Measurements from ENCODE around the gene NGDN.

Gene NGDN

DNA sequence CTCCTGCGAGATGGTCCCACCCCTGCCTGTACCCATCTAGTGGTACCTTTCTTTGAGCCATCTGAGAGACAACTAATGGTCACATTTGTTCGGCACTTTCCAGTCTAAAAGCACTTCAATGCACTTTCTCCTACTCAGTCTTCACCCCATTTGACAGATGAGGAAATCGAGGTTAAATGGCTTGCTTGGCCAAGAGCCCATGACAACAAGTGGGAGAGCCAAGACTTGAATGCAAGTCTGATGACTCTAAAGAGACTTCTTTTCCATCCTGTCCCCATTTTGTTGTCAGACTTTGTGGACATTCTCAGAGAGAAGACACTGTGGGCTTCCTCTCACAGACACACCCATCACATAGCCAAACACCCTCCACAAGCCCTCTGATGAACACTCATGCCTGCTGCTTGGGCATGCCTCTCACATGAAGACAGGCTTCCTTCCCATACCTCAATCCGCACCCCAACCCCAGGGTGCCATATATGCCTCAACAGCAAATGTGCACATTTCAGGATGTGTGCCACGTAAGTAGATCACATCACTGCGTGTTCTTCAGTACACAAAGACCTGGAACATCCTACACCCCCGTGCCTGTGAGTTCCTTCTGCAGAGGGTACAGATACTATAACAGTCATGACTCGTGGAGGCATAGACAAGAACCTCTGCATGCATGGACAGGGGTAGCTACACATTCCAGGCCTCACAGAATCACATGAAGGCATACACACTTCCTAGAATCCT is 34.8 kb upstream of the NGDN start:
- no peak for DNase-seq
- Histone ChIP-seq H3K27ac (ENCODE audit: low read length, poor library complexity, severe bottlenecking) (no peak overlapping the region), H2BK5ac (ENCODE audit: low read depth, low read length, poor library complexity, severe bottlenecking) (no peak overlapping the region), H2BK12ac (ENCODE audit: low read length in 2 of 2) (no peak overlapping the region), H3K79me1 (replicated peaks; ENCODE audit: low read length, poor library complexity, severe bottlenecking) (no peaks in the 10 kb centered on the region), H2AK5ac (ENCODE audit: low read length, severe bottlenecking) (no peak overlapping the region), H3K4me2 (ENCODE audit: low read length, poor library complexity, severe bottlenecking) (no peak overlapping the region), H2AFZ (ENCODE audit: low read depth, low read length) (no peak overlapping the region), H3K4ac (ENCODE audit: low read depth in 1 of 2, low read length in 2 of 2) (no peak overlapping the region), H2BK15ac (ENCODE audit: low read depth, poor library complexity, severe bottlenecking) (no peak overlapping the region), H3K36me3 (ENCODE audit: control insufficient read depth in 1 of 2, insufficient read depth in 2 of 2, low read depth in 1 of 2, low read length in 2 of 2) (no peaks in the 10 kb centered on the region), H2BK120ac (ENCODE audit: low read depth, low read length) (no peak overlapping the region), H3K9me3 (ENCODE audit: control insufficient read depth, low read length) (no peaks in the 10 kb centered on the region), H3K9ac (ENCODE audit: low read length) (no peak overlapping the region), H3K27me3 (ENCODE audit: control insufficient read depth in 1 of 2, insufficient read depth in 1 of 2, low read length in 2 of 2) (peaks cover 55 to 75% of the 10 kb centered on the region in 2 experiments), H3K23ac (ENCODE audit: low read length in 2 of 2) (no peak overlapping the region), H3K4me3 (ENCODE audit: insufficient read depth in 1 of 2, low read depth in 1 of 2, low read length in 2 of 2) (no peak overlapping the region), H4K8ac (ENCODE audit: low read length) (no peak overlapping the region), H3K14ac (ENCODE audit: low read length in 2 of 2) (no peak overlapping the region), H3K18ac (ENCODE audit: low read depth in 1 of 2, low read length in 2 of 2) (no peak overlapping the region), H4K91ac (ENCODE audit: low read length) (no peak overlapping the region), H3K4me1 (ENCODE audit: control insufficient read depth, insufficient read depth, low read depth, low read length) (peaks cover 4% of the 10 kb centered on the region)
- 78% methylated on average over 8 of the region's 8 CpGs for WGBS

DNA sequence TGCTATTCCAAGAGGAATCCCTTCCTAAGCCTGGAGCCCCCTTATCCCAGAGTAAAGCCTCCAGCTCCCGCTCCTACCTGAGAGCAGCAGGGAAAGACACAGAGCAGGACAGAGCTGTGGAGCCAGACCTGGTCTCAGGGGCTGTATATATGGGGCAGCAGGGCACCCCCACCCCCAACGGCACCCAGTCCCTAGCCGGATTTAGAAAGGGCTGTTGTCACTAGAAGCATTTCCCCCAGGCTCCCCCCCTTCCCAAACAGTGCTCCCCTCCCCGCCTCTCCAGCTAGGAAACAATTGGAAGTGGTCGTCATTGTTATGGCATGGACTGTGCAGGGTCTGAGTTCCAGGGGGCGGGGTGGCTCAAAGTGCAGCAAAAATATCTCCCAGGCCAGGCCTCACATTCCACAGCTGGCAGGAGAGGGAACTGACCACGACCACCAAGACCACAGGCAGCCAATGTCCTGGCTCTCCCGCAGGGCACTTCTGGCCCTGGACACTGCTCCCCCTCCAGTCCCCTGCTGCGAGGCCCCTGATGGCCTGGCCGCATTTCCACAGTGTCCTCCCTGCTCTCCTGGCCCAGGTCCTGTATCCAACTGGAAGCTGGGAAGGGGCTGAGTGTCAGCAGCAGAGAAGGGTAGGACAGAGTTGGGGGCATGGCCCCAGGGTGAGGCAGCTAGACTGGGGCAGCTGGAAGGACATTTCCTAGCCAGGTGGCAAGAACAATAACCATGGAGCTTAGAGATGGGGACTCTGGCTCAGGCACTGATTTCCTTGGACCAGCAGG is 33.8 kb upstream of the NGDN start, which contains the start of gene MYH7:
Gene MYH7, minus strand, starts transcription at position 118 of the 784 bp plus-strand sequence. CDS start 1,928 bp downstream, outside the sequence.
- H2AK5ac ChIP-seq (ENCODE audit: low read length, severe bottlenecking) = no peak within 1 kb of the TSS
- H3K4me3 ChIP-seq (ENCODE audit: insufficient read depth in 1 of 2, low read depth in 1 of 2, low read length in 2 of 2) = no peak within 1 kb of the TSS
- H2BK120ac ChIP-seq (ENCODE audit: low read depth, low read length) = no peak within 1 kb of the TSS
- no peaks in the 10 kb centered on the region for H3K9me3 ChIP-seq (ENCODE audit: control insufficient read depth, low read length)
- no peak within 1 kb of the TSS for H3K14ac ChIP-seq (ENCODE audit: low read length in 2 of 2)
- H2BK5ac ChIP-seq (ENCODE audit: low read depth, low read length, poor library complexity, severe bottlenecking) = no peak within 1 kb of the TSS
- 68% methylated on average over 9 of the region's 10 CpGs for WGBS
- no peak within 1 kb of the TSS for H3K4me2 ChIP-seq (ENCODE audit: low read length, poor library complexity, severe bottlenecking)
- H2BK15ac ChIP-seq (ENCODE audit: low read depth, poor library complexity, severe bottlenecking) = no peak within 1 kb of the TSS
- peaks cover 60 to 67% of the 10 kb centered on the region in 2 experiments for H3K27me3 ChIP-seq (ENCODE audit: control insufficient read depth in 1 of 2, insufficient read depth in 1 of 2, low read length in 2 of 2)
- H2BK12ac ChIP-seq (ENCODE audit: low read length in 2 of 2) = no peak within 1 kb of the TSS
- no peak within 1 kb of the TSS for H2AFZ ChIP-seq (ENCODE audit: low read depth, low read length)
- no peak within 1 kb of the TSS for H3K23ac ChIP-seq (ENCODE audit: low read length in 2 of 2)
- H3K4me1 ChIP-seq (ENCODE audit: control insufficient read depth, insufficient read depth, low read depth, low read length) = no peaks in the 10 kb centered on the region
- H3K79me1 ChIP-seq (replicated peaks; ENCODE audit: low read length, poor library complexity, severe bottlenecking) = no peaks in the 10 kb centered on the region
- no peak within 1 kb of the TSS for H3K27ac ChIP-seq (ENCODE audit: low read length, poor library complexity, severe bottlenecking)
- H3K4ac ChIP-seq (ENCODE audit: low read depth in 1 of 2, low read length in 2 of 2) = no peak within 1 kb of the TSS
- H3K18ac ChIP-seq (ENCODE audit: low read depth in 1 of 2, low read length in 2 of 2) = no peak within 1 kb of the TSS
- no peak for DNase-seq
- no peak within 1 kb of the TSS for H3K9ac ChIP-seq (ENCODE audit: low read length)
- H3K36me3 ChIP-seq (ENCODE audit: control insufficient read depth in 1 of 2, insufficient read depth in 2 of 2, low read depth in 1 of 2, low read length in 2 of 2) = no peaks in the 10 kb centered on the region
- no peak within 1 kb of the TSS for H4K8ac ChIP-seq (ENCODE audit: low read length)
- no peak within 1 kb of the TSS for H4K91ac ChIP-seq (ENCODE audit: low read length)

DNA sequence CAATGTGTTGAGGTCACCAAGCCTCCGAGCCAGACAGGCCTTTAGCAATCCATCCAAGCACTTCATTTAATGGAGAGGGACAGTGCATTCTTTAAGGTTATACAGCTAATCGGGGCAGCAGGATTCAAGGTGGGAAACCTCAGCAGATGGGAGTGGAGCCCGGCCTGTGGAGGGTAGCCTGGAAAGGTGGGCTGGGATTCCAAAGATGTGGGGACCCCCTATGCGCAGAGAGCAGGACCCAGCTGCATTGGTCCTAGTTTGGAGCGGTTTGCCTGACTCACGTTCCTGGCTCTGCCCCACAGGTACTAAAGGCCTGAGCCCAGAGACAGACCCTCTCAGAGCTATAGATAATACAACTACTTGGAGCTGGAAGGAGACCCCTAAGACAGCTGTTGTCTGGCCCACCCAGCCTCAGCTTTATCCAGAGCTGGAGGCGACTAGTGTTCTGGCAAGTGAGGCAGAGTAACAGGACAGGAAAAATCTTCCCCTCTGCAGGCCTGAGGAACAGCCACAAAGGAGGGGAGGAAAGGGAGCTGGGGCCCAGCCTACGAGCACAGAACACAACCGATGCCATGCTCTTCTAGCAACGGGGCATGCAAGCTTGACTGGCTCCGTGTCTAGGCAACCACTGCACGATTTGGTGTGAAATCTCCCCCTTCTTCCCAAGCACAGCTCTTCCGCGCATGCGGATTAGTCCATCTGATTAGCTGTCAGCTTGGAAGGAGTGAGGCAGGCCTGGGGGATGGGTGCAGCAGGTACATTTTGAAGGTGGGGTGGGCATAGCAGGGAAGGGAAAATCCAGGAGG is 33.0 kb upstream of the NGDN start:
- no peak overlapping the region for H3K23ac ChIP-seq (ENCODE audit: low read length in 2 of 2)
- no peak overlapping the region for H3K9ac ChIP-seq (ENCODE audit: low read length)
- H2BK120ac ChIP-seq (ENCODE audit: low read depth, low read length) = no peak overlapping the region
- H3K79me1 ChIP-seq (replicated peaks; ENCODE audit: low read length, poor library complexity, severe bottlenecking) = no peaks in the 10 kb centered on the region
- H3K4ac ChIP-seq (ENCODE audit: low read depth in 1 of 2, low read length in 2 of 2) = no peak overlapping the region
- H4K8ac ChIP-seq (ENCODE audit: low read length) = no peak overlapping the region
- no peak overlapping the region for H2AK5ac ChIP-seq (ENCODE audit: low read length, severe bottlenecking)
- H2AFZ ChIP-seq (ENCODE audit: low read depth, low read length) = no peak overlapping the region
- no peak overlapping the region for H3K4me3 ChIP-seq (ENCODE audit: insufficient read depth in 1 of 2, low read depth in 1 of 2, low read length in 2 of 2)
- no peak overlapping the region for H3K4me2 ChIP-seq (ENCODE audit: low read length, poor library complexity, severe bottlenecking)
- WGBS = 86% methylated on average over 13 of the region's 15 CpGs
- H3K27me3 ChIP-seq (ENCODE audit: control insufficient read depth in 1 of 2, insufficient read depth in 1 of 2, low read length in 2 of 2) = peaks cover 60 to 66% of the 10 kb centered on the region in 2 experiments
- H3K9me3 ChIP-seq (ENCODE audit: control insufficient read depth, low read length) = no peaks in the 10 kb centered on the region
- DNase-seq = no peak
- H2BK5ac ChIP-seq (ENCODE audit: low read depth, low read length, poor library complexity, severe bottlenecking) = no peak overlapping the region
- peak overlapping the region in 1 of 2 experiments; percentile 57 for H3K14ac ChIP-seq (ENCODE audit: low read length in 2 of 2)
- no peak overlapping the region for H2BK12ac ChIP-seq (ENCODE audit: low read length in 2 of 2)
- H2BK15ac ChIP-seq (ENCODE audit: low read depth, poor library complexity, severe bottlenecking) = no peak overlapping the region
- no peak overlapping the region for H4K91ac ChIP-seq (ENCODE audit: low read length)
- no peak overlapping the region for H3K27ac ChIP-seq (ENCODE audit: low read length, poor library complexity, severe bottlenecking)
- H3K18ac ChIP-seq (ENCODE audit: low read depth in 1 of 2, low read length in 2 of 2) = no peak overlapping the region
- no peaks in the 10 kb centered on the region for H3K36me3 ChIP-seq (ENCODE audit: control insufficient read depth in 1 of 2, insufficient read depth in 2 of 2, low read depth in 1 of 2, low read length in 2 of 2)
- H3K4me1 ChIP-seq (ENCODE audit: control insufficient read depth, insufficient read depth, low read depth, low read length) = no peaks in the 10 kb centered on the region

Data from mesenchymal stem cell (in vitro differentiated cells and primary cell).